ENCODE data around the gene EED.

Gene EED

GRCh38 chr11:86313793-86314192 is 69.2 kb downstream of the EED start:
- Histone ChIP-seq H3K9me3 (ENCODE audit: control insufficient read depth, insufficient read depth, low read length) (no peaks in the 10 kb centered on the region), H3K4me3 (ENCODE audit: low read length) (no peak overlapping the region), H3K36me3 (ENCODE audit: control insufficient read depth, low read length) (peaks cover 20% of the 10 kb centered on the region), H3K79me2 (ENCODE audit: control insufficient read depth, low read length) (peaks cover 18% of the 10 kb centered on the region), H3K4me1 (ENCODE audit: control insufficient read depth, low read length) (no peaks in the 10 kb centered on the region), H3K27me3 (ENCODE audit: control insufficient read depth, low read length) (no peaks in the 10 kb centered on the region), H3F3A (ENCODE audit: control insufficient read depth, insufficient read depth) (no peaks in the 10 kb centered on the region), H3K27ac (ENCODE audit: low read depth, low read length) (no peak overlapping the region), H3K4me2 (ENCODE audit: low read length) (no peak overlapping the region), H4K20me1 (ENCODE audit: control insufficient read depth, insufficient read depth, low read depth, low read length) (no peaks in the 10 kb centered on the region), H3K9me2 (replicated peaks; ENCODE audit: control insufficient read depth, low read length) (no peaks in the 10 kb centered on the region)
- TF ChIP-seq EZH2phosphoT487 (IDR thresholded peaks at IDR 0.05; ENCODE audit: borderline replicate concordance, low read length) (no peak), CTCF (IDR thresholded peaks at IDR 0.05; ENCODE audit: low read depth, low read length, poor library complexity, severe bottlenecking) (no peak)

GRCh38 chr11:86314636-86315035 is 70.1 kb downstream of the EED start:
- Histone ChIP-seq H3K9me3 (ENCODE audit: control insufficient read depth, insufficient read depth, low read length) (no peaks in the 10 kb centered on the region), H3F3A (ENCODE audit: control insufficient read depth, insufficient read depth) (no peaks in the 10 kb centered on the region), H3K4me1 (ENCODE audit: control insufficient read depth, low read length) (no peaks in the 10 kb centered on the region), H3K9me2 (replicated peaks; ENCODE audit: control insufficient read depth, low read length) (no peaks in the 10 kb centered on the region), H3K27me3 (ENCODE audit: control insufficient read depth, low read length) (no peaks in the 10 kb centered on the region), H3K27ac (ENCODE audit: low read depth, low read length) (no peak overlapping the region), H3K4me3 (ENCODE audit: low read length) (no peak overlapping the region), H3K4me2 (ENCODE audit: low read length) (no peak overlapping the region), H3K36me3 (ENCODE audit: control insufficient read depth, low read length) (peaks cover 22% of the 10 kb centered on the region), H3K79me2 (ENCODE audit: control insufficient read depth, low read length) (peaks cover 18% of the 10 kb centered on the region), H4K20me1 (ENCODE audit: control insufficient read depth, insufficient read depth, low read depth, low read length) (no peaks in the 10 kb centered on the region)
- TF ChIP-seq CTCF (IDR thresholded peaks at IDR 0.05; ENCODE audit: low read depth, low read length, poor library complexity, severe bottlenecking) (no peak), EZH2phosphoT487 (IDR thresholded peaks at IDR 0.05; ENCODE audit: borderline replicate concordance, low read length) (no peak)

Measured in DOHH2 (cell line).